Adrenal gland (tissue), 12 donors: Measurements from ENCODE around the gene KRT78. TPM values are rescaled to one million over a fixed set of nuclear protein-coding genes. Genes with fewer than 3 reads are reported as not detected.

Experiments
- DNase-seq, 7 donors: peaks; one replicate each; pipeline ENCODE4 v3.0.0-alpha.2; 2019 to 2020
- H3K27ac ChIP-seq, 5 donors: fragments of 200-600 bp; sonication (generic) in 4 of 5; 1 replicate in 3 of 5; 2 replicates in 2 of 5; pipeline versions ENCODE4 v1.5.1 to v1.8.0; 2016 to 2020; ENCODE audit warnings: mild to moderate bottlenecking in 1 of 5
- H3K27me3 ChIP-seq: fragments of 200-600 bp; 2 replicates; pipeline ENCODE4 v1.8.0; 2021
- H3K36me3 ChIP-seq, 2 donors: fragments of 200-600 bp; replicated peaks in 1 of 2; 1 replicate in 1 of 2; 2 replicates in 1 of 2; pipeline versions ENCODE4 v1.5.1 to v1.8.0; 2018 to 2022
- H3K4me1 ChIP-seq, 2 donors: fragments of 200-600 bp; replicated peaks in 1 of 2; 1 replicate in 1 of 2; 2 replicates in 1 of 2; pipeline versions ENCODE4 v1.5.1 to v1.8.0; 2018 to 2021
- H3K4me3 ChIP-seq, 4 donors: fragments of 200-600 bp; sonication (generic) in 3 of 4; one replicate each; pipeline ENCODE4 v1.5.1; 2016 to 2018
- H3K9me3 ChIP-seq, 3 donors: fragments of 200-600 bp; sonication (generic) in 1 of 3; replicated peaks in 1 of 3; 1 replicate in 2 of 3; 2 replicates in 1 of 3; pipeline versions ENCODE4 v1.5.1 to v1.8.0; 2016 to 2021
- CTCF ChIP-seq, 6 experiments: fragments of 450-650 bp in 4 of 6; fragments of 200-600 bp in 2 of 6; sonication (generic) in 1 of 6; IDR thresholded peaks; 1 replicate in 5 of 6; 2 replicates in 1 of 6; pipeline versions ENCODE4 v1.5.1 to v1.8.0; 2016 to 2021; ENCODE audit warnings: antibody characterized with exemption in 6 of 6, mild to moderate bottlenecking in 2 of 6, moderate library complexity in 1 of 6
- POLR2A ChIP-seq, 2 donors: fragments of 450-650 bp; IDR thresholded peaks; one replicate each; pipeline ENCODE4 v1.6.1; 2017; ENCODE audit warnings: antibody characterized with exemption in 2 of 2, mild to moderate bottlenecking in 2 of 2, moderate library complexity in 1 of 2
- WGBS, 4 donors: extraction: QIAGEN DNeasy Blood & Tissue Kit in 2 of 4; methylation state at CpG; one replicate each; pipeline versions ENCODE4 v1.1.5 to v1.1.7; 2013 to 2017; 5-methylcytosine and 5-hydroxymethylcytosine counted together
- intact Hi-C, 2 donors: fragments of 100-400 bp; cut with DNase I; formaldehyde crosslinking; loops; one replicate each; pipeline versions ENCODE4 v1.14.1 to v1.15.0; 2022 to 2023
- polyA plus RNA-seq, 3 donors: library from polyadenylated mRNA; stranded (reverse); fragments of 200-250 nt in 2 of 3; fragments of 350-450 nt in 1 of 3; fragmentation: Illumina TruSeq in 1 of 3; extraction: RNeasy Lipid Tissue Mini Kit (QIAGEN cat#74804) in 1 of 3; gene quantifications; one replicate each; pipeline ENCODE4 v1.2.3, GENCODE V29; 2013 to 2014
- total RNA-seq, 9 donors: library from RNA; depleted of rRNA in 4 of 9; stranded (reverse); fragments of >200 nt in 4 of 9; fragments of 120-200 nt in 1 of 9; fragmentation: NEBNext Ultra II Directional in 1 of 9; extraction: Animal tissue kit (Norgen Biotek cat#: 25700) in 1 of 9; gene quantifications; one replicate each; pipeline versions ENCODE4 v1.1.0 to v1.2.4, GENCODE V29; 2013 to 2023
- donor health status: healthy with polysubstance abuse.
- donor health status: Bipolar disorder and iron deficiency.
- donor health status: DM: yes; HTN: yes; CAD: no.
- donor health status: DM: no; HTN: no; CAD: no.
- donor health status: DM: no; HTN: no; CAD: no.
- donor health status: DM: yes; HTN: yes; CAD: no.

Gene KRT78
- total and polyA plus RNA-seq, 12 donors, result 0.34 TPM; not detected in 11

- Histone ChIP-seq H3K27ac (no peak overlapping the region), H3K4me1 (no peaks in the 10 kb centered on the region), H3K36me3 (no peaks in the 10 kb centered on the region), H3K4me3 (no peak overlapping the region), H3K27me3 (peaks cover 21% of the 10 kb centered on the region), H3K9me3 (no peaks in the 10 kb centered on the region)
- DNase-seq, result no peak
- TF ChIP-seq POLR2A (IDR thresholded peaks at IDR 0.05) (no peak), CTCF (IDR thresholded peaks at IDR 0.05) (no peak)
- intact Hi-C loops, result no loop called here
- 36 to 61% (median 57%) methylated on average over 3 to 4 of the region's 4 CpGs for WGBS, 4 donors
Observed at GRCh38 chr12:52834727-52835001, 14.1 kb downstream of the KRT78 start.

GRCh38 chr12:52833922-52834726, 14.7 kb downstream of the KRT78 start, which contains the start of gene KRT79:
Gene KRT79 (minus strand): TSS chr12:52834311. CDS start chr12:52834260, 51 bp downstream.
- no peak for DNase-seq
- 77 to 87% (median 83%) methylated on average over 13 to 22 of the region's 22 CpGs for WGBS, 4 donors
- TF ChIP-seq CTCF (IDR thresholded peaks at IDR 0.05), result no peak
- TF ChIP-seq POLR2A (IDR thresholded peaks at IDR 0.05), result no peak
- peaks cover 21% of the 10 kb centered on the region for H3K27me3 ChIP-seq
- intact Hi-C loops, result no loop called here
- H3K9me3 ChIP-seq, result no peaks in the 10 kb centered on the region
- no peak within 1 kb of the TSS for H3K4me3 ChIP-seq
- no peaks in the 10 kb centered on the region for H3K36me3 ChIP-seq
- no peaks in the 10 kb centered on the region for H3K4me1 ChIP-seq
- no peak within 1 kb of the TSS for H3K27ac ChIP-seq

GRCh38 chr12:52832985-52833905, 15.5 kb downstream of the KRT78 start:
- TF ChIP-seq CTCF (IDR thresholded peaks at IDR 0.05) (no peak), POLR2A (IDR thresholded peaks at IDR 0.05) (no peak)
- no peaks in the 10 kb centered on the region for H3K9me3 ChIP-seq
- intact Hi-C loops, result no loop called here
- WGBS, 4 donors, result 88 to 94% (median 93%) methylated on average over 18 to 20 of the region's 20 CpGs
- no peak overlapping the region for H3K4me3 ChIP-seq
- peaks cover 21% of the 10 kb centered on the region for H3K27me3 ChIP-seq
- no peaks in the 10 kb centered on the region for H3K4me1 ChIP-seq
- H3K27ac ChIP-seq, result no peak overlapping the region
- DNase-seq, result no peak
- H3K36me3 ChIP-seq, result no peaks in the 10 kb centered on the region

GRCh38 chr12:52832451-52832850, 16.3 kb downstream of the KRT78 start:
- Histone ChIP-seq H3K27me3 (peaks cover 17% of the 10 kb centered on the region), H3K9me3 (no peaks in the 10 kb centered on the region), H3K4me1 (no peaks in the 10 kb centered on the region), H3K4me3 (no peak overlapping the region), H3K36me3 (no peaks in the 10 kb centered on the region), H3K27ac (no peak overlapping the region)
- WGBS, 4 donors, result 64 to 87% (median 75%) methylated on average over 3 of the region's 3 CpGs
- DNase-seq, result no peak
- intact Hi-C loops, result no loop called here
- TF ChIP-seq POLR2A (IDR thresholded peaks at IDR 0.05) (no peak), CTCF (IDR thresholded peaks at IDR 0.05) (no peak)
